Effector memory CD4-positive, alpha-beta T cell (primary cell): ENCODE data around the gene GAPDHS.

Source experiments
- DNase-seq, 3 donors: peaks; one replicate each; pipeline ENCODE4 v3.0.0-alpha.2; 2020
- H3K27ac ChIP-seq: 2 replicates; pipeline ENCODE4 v1.7.0; 2013; ENCODE audit warnings: mild to moderate bottlenecking, low read length, moderate library complexity; ENCODE audit not compliant: insufficient read depth, poor library complexity, severe bottlenecking
- H3K27me3 ChIP-seq: replicated peaks from 2 replicates; pipeline ENCODE4 v1.7.0; 2013; ENCODE audit warnings: mild to moderate bottlenecking, low read length; ENCODE audit not compliant: insufficient read depth, control insufficient read depth, poor library complexity, severe bottlenecking
- H3K36me3 ChIP-seq: 2 replicates; pipeline ENCODE4 v1.7.0; 2013; ENCODE audit warnings: mild to moderate bottlenecking, low read length, moderate library complexity; ENCODE audit not compliant: control insufficient read depth, insufficient read depth
- H3K4me1 ChIP-seq: 2 replicates; pipeline ENCODE4 v1.7.0; 2013; ENCODE audit warnings: low read length, mild to moderate bottlenecking; ENCODE audit not compliant: control insufficient read depth, insufficient read depth, poor library complexity, severe bottlenecking
- H3K4me3 ChIP-seq: 2 replicates; pipeline ENCODE4 v1.7.0; 2013; ENCODE audit warnings: low read length, low read depth, mild to moderate bottlenecking; ENCODE audit not compliant: insufficient read depth, poor library complexity, severe bottlenecking
- H3K9me3 ChIP-seq: 2 replicates; pipeline ENCODE4 v1.7.0; 2013; ENCODE audit warnings: mild to moderate bottlenecking, low read length, moderate library complexity; ENCODE audit not compliant: control insufficient read depth

Gene GAPDHS

GRCh38 chr19:35519291-35519690 lies 14.0 kb upstream of the GAPDHS start:
- H3K27ac ChIP-seq: no peak overlapping the region
- no peaks in the 10 kb centered on the region for H3K36me3 ChIP-seq
- no peaks in the 10 kb centered on the region for H3K9me3 ChIP-seq
- DNase-seq: no peak
- no peaks in the 10 kb centered on the region for H3K27me3 ChIP-seq
- no peak overlapping the region for H3K4me3 ChIP-seq
- no peaks in the 10 kb centered on the region for H3K4me1 ChIP-seq

DNA sequence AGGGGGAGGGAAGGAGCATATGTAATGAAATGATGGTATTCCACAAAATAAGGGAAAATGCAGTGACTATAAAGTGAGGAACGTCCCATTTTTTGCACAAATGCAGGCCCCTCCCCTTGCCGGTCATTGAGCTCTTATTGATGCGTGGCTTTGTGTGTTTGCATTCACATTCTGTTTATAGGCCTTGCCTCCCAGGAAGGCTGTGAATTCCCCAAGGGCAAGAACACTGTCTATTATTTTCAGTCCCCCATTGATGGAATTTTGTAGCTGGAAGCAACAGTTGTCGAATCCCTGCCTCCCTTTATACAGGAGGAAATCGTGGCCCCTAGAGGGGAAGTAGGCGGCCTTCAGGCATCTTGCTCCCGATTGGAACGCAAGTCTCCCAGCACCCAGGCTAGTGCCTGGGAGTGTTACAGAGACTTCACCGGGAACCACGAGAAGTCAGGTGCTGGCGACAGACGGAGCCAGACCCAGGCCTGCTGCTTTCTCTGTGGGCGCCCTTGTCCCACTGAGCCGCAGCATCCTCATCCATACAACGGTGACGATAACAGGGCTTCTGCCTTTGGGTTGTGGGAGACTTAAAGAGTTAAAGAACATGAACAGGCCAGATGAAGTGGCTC lies 12.0 kb upstream of the GAPDHS start:
- no peak overlapping the region for H3K4me3 ChIP-seq
- H3K4me1 ChIP-seq: no peaks in the 10 kb centered on the region
- no peaks in the 10 kb centered on the region for H3K27me3 ChIP-seq
- no peak overlapping the region for H3K27ac ChIP-seq
- no peaks in the 10 kb centered on the region for H3K36me3 ChIP-seq
- H3K9me3 ChIP-seq: no peaks in the 10 kb centered on the region
- no peak for DNase-seq

DNA sequence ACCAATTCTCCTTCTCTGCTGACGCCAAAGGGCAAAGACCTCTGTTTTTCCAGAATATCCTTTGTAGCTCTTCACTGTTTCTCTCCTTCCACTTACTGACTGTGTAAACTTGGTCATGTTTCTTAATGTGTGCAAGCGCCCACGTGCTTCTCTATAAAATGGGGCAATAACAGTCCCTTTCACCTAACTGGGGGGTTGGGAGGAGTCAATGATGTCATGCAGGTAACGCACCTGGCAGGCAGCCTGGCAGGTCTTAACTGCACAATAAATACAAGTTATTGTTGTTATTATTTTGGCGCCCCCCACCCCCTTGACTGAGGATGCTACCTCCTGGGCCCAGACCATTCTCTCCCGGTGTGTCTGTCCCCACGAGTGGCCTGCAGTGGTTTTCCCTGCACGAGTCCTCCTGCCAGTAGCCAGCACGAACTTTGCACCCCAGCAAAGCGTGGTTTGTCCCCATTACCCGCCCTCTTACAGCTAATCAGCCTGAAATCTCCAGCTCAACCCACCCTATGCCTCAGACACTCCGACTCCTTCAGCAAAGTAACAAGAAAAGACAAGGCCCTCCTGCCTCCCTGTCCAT lies 10.4 kb upstream of the GAPDHS start:
- Histone ChIP-seq H3K36me3 (no peaks in the 10 kb centered on the region), H3K9me3 (no peaks in the 10 kb centered on the region), H3K4me3 (no peak overlapping the region), H3K27me3 (no peaks in the 10 kb centered on the region), H3K27ac (no peak overlapping the region), H3K4me1 (no peaks in the 10 kb centered on the region)
- DNase-seq: no peak

DNA sequence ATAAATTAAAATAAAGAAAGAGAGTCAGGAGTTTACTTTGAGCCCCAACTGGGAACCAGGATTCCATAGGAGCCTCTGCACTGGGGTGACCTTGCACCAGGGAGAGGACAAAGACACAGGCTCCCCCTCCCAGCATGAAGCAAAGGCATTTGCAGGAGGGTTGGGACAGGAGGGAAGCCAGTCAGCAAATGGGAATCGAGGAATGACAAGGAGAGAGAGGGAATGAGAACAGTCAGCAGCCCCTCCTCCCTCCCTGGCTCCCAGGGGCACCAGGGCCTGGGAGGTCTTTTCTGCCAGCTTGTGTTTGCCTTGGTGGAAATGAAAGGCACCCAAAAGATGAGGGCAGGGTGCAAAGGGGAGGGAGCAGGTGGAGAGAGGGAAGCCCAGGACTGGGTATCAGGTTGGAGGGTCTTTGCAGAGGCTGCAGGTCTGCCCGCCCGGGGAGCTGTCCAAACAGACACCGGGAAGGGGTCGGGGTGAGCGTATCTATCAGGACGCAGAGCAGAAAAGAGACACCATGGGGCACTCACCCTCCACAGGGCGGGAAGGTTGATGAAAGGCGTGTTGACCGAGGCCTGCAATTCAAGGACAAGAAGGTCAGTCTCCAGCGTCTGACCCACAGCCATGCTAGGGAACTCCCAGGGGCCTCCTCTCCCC lies 8.9 kb upstream of the GAPDHS start:
- H3K27me3 ChIP-seq: peaks cover 4% of the 10 kb centered on the region
- H3K36me3 ChIP-seq: no peaks in the 10 kb centered on the region
- H3K4me3 ChIP-seq: no peak overlapping the region
- no peak overlapping the region for H3K27ac ChIP-seq
- no peak for DNase-seq
- no peaks in the 10 kb centered on the region for H3K9me3 ChIP-seq
- no peaks in the 10 kb centered on the region for H3K4me1 ChIP-seq

GRCh38 chr19:35525873-35526272 lies 7.4 kb upstream of the GAPDHS start:
- Histone ChIP-seq H3K4me3 (no peak overlapping the region), H3K4me1 (no peaks in the 10 kb centered on the region), H3K36me3 (no peaks in the 10 kb centered on the region), H3K9me3 (no peaks in the 10 kb centered on the region), H3K27me3 (peaks cover 7% of the 10 kb centered on the region), H3K27ac (no peak overlapping the region)
- DNase-seq: no peak

DNA sequence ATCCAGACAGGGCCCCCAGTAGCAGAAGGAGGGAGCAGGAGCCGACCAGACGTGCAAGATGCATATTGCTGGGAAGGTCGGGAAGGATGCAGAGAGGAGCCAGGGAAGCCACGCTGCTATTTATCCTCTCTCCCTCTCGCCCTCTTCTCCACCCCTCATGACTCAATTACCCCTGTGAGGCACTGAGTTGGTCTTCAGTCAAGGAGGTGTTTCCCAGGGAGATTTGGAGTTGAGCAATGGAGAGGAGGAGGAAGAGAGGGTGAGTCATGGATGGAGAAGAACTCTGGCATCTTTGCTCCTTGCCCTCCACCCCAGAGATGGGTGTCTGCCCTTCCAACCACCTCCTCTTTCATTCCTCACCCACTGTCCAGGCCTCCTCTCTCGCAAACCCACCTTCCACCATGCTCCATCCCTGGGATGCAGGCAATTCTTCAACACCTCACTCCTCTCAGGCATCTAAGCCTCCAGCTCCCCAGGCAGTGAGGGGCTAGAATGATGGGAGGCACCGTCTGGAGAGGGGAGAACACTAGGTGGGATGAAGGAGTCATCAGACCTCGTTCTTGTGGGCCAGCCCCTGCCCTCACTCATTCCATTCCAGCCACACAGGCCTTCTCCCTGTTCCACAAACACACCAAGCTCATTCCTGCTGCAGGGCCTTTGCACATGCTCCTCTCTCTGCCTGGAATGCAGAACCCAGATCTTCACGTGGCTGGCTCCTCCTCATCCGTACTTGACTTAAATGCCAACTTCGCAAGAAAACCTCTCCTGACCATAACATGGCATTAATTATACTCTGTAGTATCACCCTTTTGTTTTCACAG lies 4.8 kb upstream of the GAPDHS start, which contains the start of gene SBSN:
TSS of gene SBSN (minus strand) at position 94 of the 821 bp plus-strand sequence. CDS start at position 64, 30 bp downstream.
- Histone ChIP-seq H3K27ac (no peak within 1 kb of the TSS), H3K36me3 (no peaks in the 10 kb centered on the region), H3K4me3 (no peak within 1 kb of the TSS), H3K4me1 (peaks cover under 1% of the 10 kb centered on the region), H3K9me3 (no peaks in the 10 kb centered on the region), H3K27me3 (peaks cover 7% of the 10 kb centered on the region)
- DNase-seq: no peak

DNA sequence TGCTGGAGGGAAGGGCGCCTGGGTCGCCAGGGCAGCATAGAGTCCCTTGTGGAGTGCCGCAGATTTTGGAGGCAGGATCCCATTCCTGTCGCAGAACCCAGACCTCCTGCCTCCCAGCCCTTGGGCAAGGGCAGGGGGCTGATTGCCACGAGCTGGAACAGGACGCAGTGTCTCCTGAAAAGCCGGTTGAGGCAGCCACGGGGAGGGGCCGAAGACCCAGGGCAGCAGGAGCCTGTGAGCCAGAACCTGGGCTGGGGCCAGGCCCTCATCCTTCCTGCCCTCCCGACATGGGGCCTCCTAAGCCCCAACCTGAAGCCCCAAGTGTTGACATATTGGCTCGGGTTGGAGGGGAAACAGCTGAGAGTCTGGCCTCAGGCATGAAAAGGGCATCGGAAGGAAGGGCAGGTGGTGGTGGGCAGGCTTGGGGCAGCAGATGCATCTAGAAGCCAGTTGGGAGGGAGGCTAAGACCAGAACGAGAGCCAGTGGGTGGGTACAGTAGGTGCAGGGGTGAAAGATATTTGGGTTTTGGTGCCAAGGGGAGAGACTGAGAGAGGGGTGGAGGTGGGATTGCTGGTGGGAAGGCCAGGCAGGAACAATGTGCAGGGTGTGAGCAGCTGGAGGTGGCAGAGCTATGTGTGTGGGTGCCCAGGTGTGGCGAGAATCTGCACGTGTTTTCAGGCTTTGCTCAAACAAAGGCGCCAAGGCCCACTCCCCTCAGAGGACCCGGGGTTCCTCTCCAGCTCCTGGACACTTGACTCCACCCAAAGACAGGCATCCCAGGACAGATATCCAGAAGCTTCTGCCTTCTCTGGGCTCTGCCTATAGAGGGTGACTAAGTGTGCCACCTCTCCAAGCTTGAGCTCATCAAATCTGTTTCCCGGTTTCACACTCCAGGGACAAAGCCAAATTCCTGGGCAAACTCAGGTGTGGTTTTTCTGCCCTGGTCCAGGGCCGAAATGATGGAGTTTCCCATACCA lies 3.7 kb upstream of the GAPDHS start:
- Histone ChIP-seq H3K9me3 (no peaks in the 10 kb centered on the region), H3K36me3 (no peaks in the 10 kb centered on the region), H3K4me3 (no peak overlapping the region), H3K27me3 (peaks cover 7% of the 10 kb centered on the region), H3K27ac (no peak overlapping the region), H3K4me1 (peaks cover 9% of the 10 kb centered on the region)
- no peak for DNase-seq

DNA sequence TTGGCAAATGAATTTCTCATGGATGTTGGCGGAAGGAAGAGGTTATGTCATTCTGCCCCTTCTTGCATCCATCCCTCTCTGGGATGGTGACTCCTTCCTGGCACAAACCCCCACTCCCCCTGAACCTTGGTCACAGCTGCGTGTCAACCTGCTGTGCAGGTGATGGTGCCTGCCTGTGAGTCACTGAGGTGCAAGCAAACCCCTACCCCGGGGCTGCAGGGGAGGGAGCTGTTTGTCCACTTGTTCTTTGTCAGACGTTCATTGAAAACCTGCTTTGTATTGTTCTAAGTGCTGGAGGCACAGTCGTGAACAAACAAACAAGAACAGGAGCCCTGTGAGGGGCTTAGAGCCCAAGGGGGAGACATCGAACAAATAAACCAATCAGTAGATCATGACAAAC lies 2.0 kb upstream of the GAPDHS start:
- Histone ChIP-seq H3K4me1 (peaks cover 9% of the 10 kb centered on the region), H3K36me3 (no peaks in the 10 kb centered on the region), H3K4me3 (no peak overlapping the region), H3K9me3 (no peaks in the 10 kb centered on the region), H3K27ac (no peak overlapping the region), H3K27me3 (peaks cover 7% of the 10 kb centered on the region)
- no peak for DNase-seq

DNA sequence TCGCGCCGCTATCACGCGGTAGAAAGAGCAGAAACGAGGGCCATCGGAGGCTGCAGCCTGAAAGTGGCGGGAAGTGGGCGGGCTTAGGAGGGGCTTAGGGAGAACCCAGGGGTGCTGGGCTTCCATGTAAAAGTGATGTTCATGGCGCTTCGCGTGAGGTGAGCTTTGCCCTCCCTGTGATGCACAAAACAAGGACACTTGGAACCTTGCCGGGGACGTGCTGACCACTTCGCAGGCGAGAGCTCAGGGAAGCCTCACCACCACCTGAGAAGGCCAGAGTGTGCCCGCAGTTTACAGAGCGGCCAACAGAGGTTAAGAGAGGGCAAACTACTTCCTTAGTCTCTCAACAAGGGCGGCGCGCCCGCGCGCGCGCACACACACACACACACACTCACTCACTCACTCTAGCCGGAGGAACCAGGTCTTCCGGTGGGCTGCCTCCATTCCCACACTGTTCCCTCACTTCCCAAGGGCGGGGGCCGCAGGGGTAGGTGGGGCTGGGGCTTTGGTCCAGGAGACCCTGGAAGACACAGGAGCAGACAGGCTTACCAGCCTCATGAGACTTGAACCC lies 651 bp downstream of the GAPDHS start:
- Histone ChIP-seq H3K9me3 (no peaks in the 10 kb centered on the region), H3K36me3 (no peaks in the 10 kb centered on the region), H3K27ac (no peak overlapping the region), H3K27me3 (peaks cover 7% of the 10 kb centered on the region), H3K4me1 (peaks cover 9% of the 10 kb centered on the region), H3K4me3 (peak overlapping the region; percentile 29)
- no peak for DNase-seq
